ENCODE data around the gene ASF1B. TPM values are rescaled to one million over a fixed set of nuclear protein-coding genes. Genes with fewer than 3 reads are reported as not detected.
A peak's percentile ranks its signal among the peaks of the same experiment; 100 is the strongest.

Gene ASF1B
- total RNA-seq, 1 donor from 2014 or later, result 1.7 TPM

- Histone ChIP-seq H3K27ac (no peak overlapping the region), H3K27me3 (no peaks in the 10 kb centered on the region), H3K4me1 (peaks cover 41% of the 10 kb centered on the region), H3K36me3 (no peaks in the 10 kb centered on the region), H3K9me3 (no peaks in the 10 kb centered on the region), H3K4me3 (no peak overlapping the region)
- no peak for DNase-seq (ENCODE audit: extremely low spot score in 2 of 2)
- intact Hi-C loops (cut with DNase I), result no loop called here
- no peak for TF ChIP-seq POLR2A (IDR thresholded peaks at IDR 0.05)
- TF ChIP-seq POLR2AphosphoS5 (IDR thresholded peaks at IDR 0.05; ENCODE audit: insufficient read depth in 1 of 2, low read depth in 1 of 2), result no peak
- TF ChIP-seq CTCF (IDR thresholded peaks at IDR 0.05), result no peak
Observed at GRCh38 chr19:14078411-14078810, 58.0 kb downstream of the ASF1B start.

- Histone ChIP-seq H3K4me3 (peak overlapping the region; percentile 60 to 67), H3K4me1 (peaks cover 33% of the 10 kb centered on the region)
- intact Hi-C loops (cut with DNase I), result loop anchor here (2.0 to 5.0 kb wide), 2 partner anchors 63 to 193 kb away; partner anchors contain the start of gene ASF1B
Observed at GRCh38 chr19:14073925-14074838, 62.2 kb downstream of the ASF1B start.

GRCh38 chr19:14073261-14073924 is 63.0 kb downstream of the ASF1B start:
- H3K4me1 ChIP-seq, result peaks cover 33% of the 10 kb centered on the region
- intact Hi-C loops (cut with DNase I), result loop anchor here (5.0 kb wide), 1 partner anchor 64 kb away; the partner anchor contains the start of gene ASF1B
- H3K9me3 ChIP-seq, result no peaks in the 10 kb centered on the region
- H3K36me3 ChIP-seq, result no peaks in the 10 kb centered on the region
- TF ChIP-seq POLR2AphosphoS5 (IDR thresholded peaks at IDR 0.05; ENCODE audit: insufficient read depth in 1 of 2, low read depth in 1 of 2) (peak in 1 of 2 donors; percentile 49), POLR2A (IDR thresholded peaks at IDR 0.05) (no peak), CTCF (IDR thresholded peaks at IDR 0.05) (peak in 1 of 3 experiments; percentile 52)
- peak overlapping the region; percentile 60 to 67 for H3K4me3 ChIP-seq
- no peak for DNase-seq (ENCODE audit: extremely low spot score in 2 of 2)
- H3K27ac ChIP-seq, result peak overlapping the region; percentile 93
- no peaks in the 10 kb centered on the region for H3K27me3 ChIP-seq

More at GRCh38 chr19:14073925-14074838, 62.2 kb downstream of the ASF1B start:
- Histone ChIP-seq H3K36me3 (no peaks in the 10 kb centered on the region), H3K27me3 (no peaks in the 10 kb centered on the region), H3K27ac (peak overlapping the region; percentile 93), H3K9me3 (no peaks in the 10 kb centered on the region)
- no peak for DNase-seq (ENCODE audit: extremely low spot score in 2 of 2)
- TF ChIP-seq POLR2A (IDR thresholded peaks at IDR 0.05) (no peak), POLR2AphosphoS5 (IDR thresholded peaks at IDR 0.05; ENCODE audit: insufficient read depth in 1 of 2, low read depth in 1 of 2) (no peak), CTCF (IDR thresholded peaks at IDR 0.05) (no peak)

GRCh38 chr19:14072535-14073260 is 63.7 kb downstream of the ASF1B start, which contains the start of gene MISP3:
TSS of gene MISP3 (plus strand) at chr19:14072786. CDS start at chr19:14073310, 524 bp downstream.
- peak in 1 of 3 experiments; percentile 6 for TF ChIP-seq CTCF (IDR thresholded peaks at IDR 0.05)
- TF ChIP-seq POLR2A (IDR thresholded peaks at IDR 0.05), result no peak
- no peak for TF ChIP-seq POLR2AphosphoS5 (IDR thresholded peaks at IDR 0.05; ENCODE audit: insufficient read depth in 1 of 2, low read depth in 1 of 2)
- H3K27me3 ChIP-seq, result no peaks in the 10 kb centered on the region
- H3K9me3 ChIP-seq, result no peaks in the 10 kb centered on the region
- peaks cover 33% of the 10 kb centered on the region for H3K4me1 ChIP-seq
- intact Hi-C loops (cut with DNase I), result loop anchor here (5.0 kb wide), 1 partner anchor 65 kb away; the partner anchor contains the start of gene ASF1B
- DNase-seq (ENCODE audit: extremely low spot score in 2 of 2), result no peak
- peak within 1 kb of the TSS; percentile 93 for H3K27ac ChIP-seq
- peak within 1 kb of the TSS; percentile 60 to 67 for H3K4me3 ChIP-seq
- H3K36me3 ChIP-seq, result no peaks in the 10 kb centered on the region
